ENCODE measurements around the gene IL1RAP.

Gene IL1RAP

DNA sequence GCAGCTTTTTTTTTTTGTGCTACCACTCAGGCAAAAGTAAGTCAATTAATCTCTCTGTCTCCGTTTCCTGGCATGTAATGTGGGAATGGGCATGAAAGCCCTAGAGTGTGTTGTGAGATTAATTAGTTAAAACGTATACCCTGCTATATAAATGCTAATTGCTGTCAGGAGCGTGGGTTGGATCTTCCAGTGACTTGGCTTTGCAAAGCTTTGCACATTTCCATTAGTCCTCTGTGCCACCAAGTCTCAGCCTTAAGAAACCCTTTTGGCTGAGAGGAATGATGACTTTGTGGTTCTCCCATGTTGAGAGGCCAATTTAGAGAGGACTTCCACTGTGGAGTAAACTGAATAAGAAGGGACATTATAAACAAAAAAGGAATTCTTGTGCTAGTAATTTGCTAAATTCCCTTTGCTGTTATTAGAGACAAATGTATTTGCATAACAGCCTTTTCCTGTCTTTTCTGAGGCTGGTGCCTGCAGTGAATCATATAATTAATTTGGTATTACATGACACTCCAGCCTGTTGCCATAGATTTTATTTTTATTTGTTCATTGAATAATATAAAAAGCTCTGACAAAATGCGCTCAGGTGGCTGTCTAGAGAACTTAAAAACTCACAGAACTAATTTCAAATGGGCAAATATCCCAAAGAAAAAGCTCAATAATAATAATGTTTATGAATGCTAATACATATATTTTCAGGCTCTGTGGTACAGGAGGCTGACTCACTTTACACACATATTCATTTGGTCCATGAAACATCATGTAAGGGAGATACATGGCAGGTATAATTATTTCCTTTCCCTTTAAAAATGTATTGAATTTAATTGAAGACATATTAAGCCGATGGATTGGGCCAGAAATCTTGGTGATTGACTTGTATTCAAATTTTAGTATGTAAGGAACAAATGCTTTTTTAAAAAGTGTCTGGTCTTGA, 82.7 kb downstream of the IL1RAP start:
- H3K36me3 ChIP-seq (ENCODE audit: control insufficient read depth in 1 of 2, insufficient read depth in 2 of 2, low read length in 2 of 2) = no peaks in the 10 kb centered on the region
- H3K4me1 ChIP-seq (ENCODE audit: control insufficient read depth in 1 of 2, insufficient read depth in 2 of 2, low read length in 2 of 2) = peaks cover 0 to 12% of the 10 kb centered on the region in 2 donors
- no peak overlapping the region for H3K4me3 ChIP-seq (ENCODE audit: low read depth in 1 of 2, low read length in 2 of 2)
- no peaks in the 10 kb centered on the region for H3K9me3 ChIP-seq (ENCODE audit: control insufficient read depth in 1 of 2, low read length in 2 of 2)
- no peak overlapping the region for H3K9ac ChIP-seq (ENCODE audit: low read depth in 1 of 2, low read length in 2 of 2)
- H3K27me3 ChIP-seq (ENCODE audit: control insufficient read depth in 1 of 2, insufficient read depth in 2 of 2, low read length in 2 of 2) = no peaks in the 10 kb centered on the region
- H3K27ac ChIP-seq (ENCODE audit: low read depth, low read length) = no peak overlapping the region

DNA sequence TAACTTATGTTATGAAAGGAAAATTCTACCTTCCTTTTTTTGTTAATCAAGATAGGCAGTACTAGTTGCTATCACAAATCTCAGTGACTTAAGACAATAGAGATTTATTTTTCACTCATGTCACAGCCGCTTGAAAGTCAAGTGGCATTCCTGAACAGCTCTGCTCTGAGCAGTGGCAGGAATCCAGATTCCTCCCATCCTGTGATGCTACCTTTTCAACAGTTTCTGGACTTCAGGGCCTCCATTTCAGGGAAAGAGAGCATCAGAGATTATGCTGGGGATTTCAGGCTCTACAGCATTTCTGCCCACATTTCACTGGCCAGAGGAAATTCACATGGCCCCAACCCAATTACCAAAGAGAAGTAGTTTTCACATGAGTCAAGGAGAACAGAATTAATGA, 83.4 kb downstream of the IL1RAP start:
- no peak overlapping the region for H3K9ac ChIP-seq (ENCODE audit: low read depth in 1 of 2, low read length in 2 of 2)
- H3K4me1 ChIP-seq (ENCODE audit: control insufficient read depth in 1 of 2, insufficient read depth in 2 of 2, low read length in 2 of 2) = peaks cover 0 to 12% of the 10 kb centered on the region in 2 donors
- no peaks in the 10 kb centered on the region for H3K9me3 ChIP-seq (ENCODE audit: control insufficient read depth in 1 of 2, low read length in 2 of 2)
- H3K27ac ChIP-seq (ENCODE audit: low read depth, low read length) = no peak overlapping the region
- no peaks in the 10 kb centered on the region for H3K27me3 ChIP-seq (ENCODE audit: control insufficient read depth in 1 of 2, insufficient read depth in 2 of 2, low read length in 2 of 2)
- no peaks in the 10 kb centered on the region for H3K36me3 ChIP-seq (ENCODE audit: control insufficient read depth in 1 of 2, insufficient read depth in 2 of 2, low read length in 2 of 2)
- no peak overlapping the region for H3K4me3 ChIP-seq (ENCODE audit: low read depth in 1 of 2, low read length in 2 of 2)

DNA sequence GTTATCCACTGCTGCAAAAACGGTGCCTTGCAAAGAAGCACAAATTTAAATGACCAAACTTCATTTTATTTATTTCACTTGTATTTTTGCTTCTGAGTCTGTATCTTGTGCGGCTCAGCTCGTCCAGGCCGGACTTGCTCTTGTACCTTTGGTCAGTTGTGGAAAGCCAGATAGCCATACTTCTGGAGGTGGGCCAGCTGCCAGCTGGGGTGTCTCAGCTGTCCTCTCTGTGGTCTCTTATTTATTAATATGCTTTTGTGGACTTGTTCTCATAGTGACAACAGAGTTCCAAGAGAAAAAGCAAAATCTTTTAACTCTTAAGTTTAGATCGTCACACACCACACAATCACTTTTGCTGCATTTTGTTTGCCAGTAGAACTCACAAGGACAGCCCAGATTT, 87.7 kb downstream of the IL1RAP start:
- no peaks in the 10 kb centered on the region for H3K36me3 ChIP-seq (ENCODE audit: control insufficient read depth in 1 of 2, insufficient read depth in 2 of 2, low read length in 2 of 2)
- no peaks in the 10 kb centered on the region for H3K4me1 ChIP-seq (ENCODE audit: control insufficient read depth in 1 of 2, insufficient read depth in 2 of 2, low read length in 2 of 2)
- H3K27ac ChIP-seq (ENCODE audit: low read depth, low read length) = no peak overlapping the region
- H3K27me3 ChIP-seq (ENCODE audit: control insufficient read depth in 1 of 2, insufficient read depth in 2 of 2, low read length in 2 of 2) = no peaks in the 10 kb centered on the region
- no peak overlapping the region for H3K4me3 ChIP-seq (ENCODE audit: low read depth in 1 of 2, low read length in 2 of 2)
- no peak overlapping the region for H3K9ac ChIP-seq (ENCODE audit: low read depth in 1 of 2, low read length in 2 of 2)
- H3K9me3 ChIP-seq (ENCODE audit: control insufficient read depth in 1 of 2, low read length in 2 of 2) = no peaks in the 10 kb centered on the region

DNA sequence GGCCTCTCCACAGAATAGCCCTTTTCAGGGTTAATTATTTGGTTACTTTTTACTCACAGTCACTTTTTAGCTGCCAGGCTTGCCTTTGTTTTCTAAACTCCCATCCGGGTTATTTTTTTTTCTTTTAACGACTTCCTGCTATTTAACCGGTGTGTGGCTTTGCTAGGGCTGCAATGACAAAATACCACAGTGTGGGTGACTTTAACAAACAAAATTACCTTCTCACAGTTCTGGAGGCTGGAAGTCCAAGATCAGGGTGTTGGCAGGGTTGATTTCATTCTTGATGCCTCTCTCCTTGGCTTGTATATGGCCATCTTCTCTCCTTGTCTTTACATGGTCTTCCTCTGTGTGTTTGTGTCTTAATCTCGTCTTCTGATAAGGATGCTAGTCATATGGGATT, 91.5 kb downstream of the IL1RAP start:
- H3K9ac ChIP-seq (ENCODE audit: low read depth in 1 of 2, low read length in 2 of 2) = no peak overlapping the region
- H3K36me3 ChIP-seq (ENCODE audit: control insufficient read depth in 1 of 2, insufficient read depth in 2 of 2, low read length in 2 of 2) = no peaks in the 10 kb centered on the region
- no peak overlapping the region for H3K4me3 ChIP-seq (ENCODE audit: low read depth in 1 of 2, low read length in 2 of 2)
- no peaks in the 10 kb centered on the region for H3K9me3 ChIP-seq (ENCODE audit: control insufficient read depth in 1 of 2, low read length in 2 of 2)
- no peak overlapping the region for H3K27ac ChIP-seq (ENCODE audit: low read depth, low read length)
- H3K27me3 ChIP-seq (ENCODE audit: control insufficient read depth in 1 of 2, insufficient read depth in 2 of 2, low read length in 2 of 2) = no peaks in the 10 kb centered on the region
- H3K4me1 ChIP-seq (ENCODE audit: control insufficient read depth in 1 of 2, insufficient read depth in 2 of 2, low read length in 2 of 2) = no peaks in the 10 kb centered on the region

DNA sequence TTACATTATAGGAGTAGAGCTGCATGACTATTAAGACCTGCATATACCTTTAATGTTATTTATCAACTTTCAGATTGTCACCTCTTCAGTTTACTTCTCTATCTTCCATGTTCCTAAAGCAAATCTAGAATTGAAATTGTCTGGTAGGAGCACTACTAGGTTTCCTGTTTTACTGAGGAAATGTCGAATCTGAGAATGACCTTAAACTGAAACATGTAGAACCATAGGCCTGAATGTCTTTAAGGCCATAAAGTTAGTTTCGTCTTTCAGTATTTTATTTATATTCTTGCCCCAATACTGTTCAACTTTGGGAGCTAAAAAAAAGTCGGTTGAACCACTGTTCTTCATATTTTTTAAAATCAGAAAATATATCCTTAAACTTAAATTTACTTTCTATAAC, 92.7 kb downstream of the IL1RAP start:
- Histone ChIP-seq H3K9ac (ENCODE audit: low read depth in 1 of 2, low read length in 2 of 2) (no peak overlapping the region), H3K9me3 (ENCODE audit: control insufficient read depth in 1 of 2, low read length in 2 of 2) (no peaks in the 10 kb centered on the region), H3K4me1 (ENCODE audit: control insufficient read depth in 1 of 2, insufficient read depth in 2 of 2, low read length in 2 of 2) (no peaks in the 10 kb centered on the region), H3K27me3 (ENCODE audit: control insufficient read depth in 1 of 2, insufficient read depth in 2 of 2, low read length in 2 of 2) (no peaks in the 10 kb centered on the region), H3K4me3 (ENCODE audit: low read depth in 1 of 2, low read length in 2 of 2) (no peak overlapping the region), H3K27ac (ENCODE audit: low read depth, low read length) (no peak overlapping the region), H3K36me3 (ENCODE audit: control insufficient read depth in 1 of 2, insufficient read depth in 2 of 2, low read length in 2 of 2) (no peaks in the 10 kb centered on the region)

DNA sequence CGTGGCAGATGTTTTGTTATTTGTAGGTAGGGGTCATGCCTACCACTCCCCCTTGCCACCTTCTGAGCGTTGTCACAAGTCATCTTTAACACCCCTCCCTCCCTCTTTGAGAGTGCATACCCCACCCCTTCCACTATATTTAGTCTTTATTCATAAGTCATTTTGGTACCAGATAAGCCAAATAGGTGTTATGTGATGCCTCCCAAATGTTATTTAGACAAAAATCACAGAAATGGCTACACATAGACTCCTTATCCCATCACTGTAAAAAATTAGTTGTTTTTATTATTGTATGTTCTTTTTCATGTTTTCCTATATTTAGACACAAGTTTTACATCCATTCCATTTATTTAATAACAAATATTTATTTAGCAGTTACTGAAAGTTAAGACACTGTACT, 93.1 kb downstream of the IL1RAP start:
- Histone ChIP-seq H3K27me3 (ENCODE audit: control insufficient read depth in 1 of 2, insufficient read depth in 2 of 2, low read length in 2 of 2) (no peaks in the 10 kb centered on the region), H3K27ac (ENCODE audit: low read depth, low read length) (no peak overlapping the region), H3K9me3 (ENCODE audit: control insufficient read depth in 1 of 2, low read length in 2 of 2) (no peaks in the 10 kb centered on the region), H3K9ac (ENCODE audit: low read depth in 1 of 2, low read length in 2 of 2) (no peak overlapping the region), H3K36me3 (ENCODE audit: control insufficient read depth in 1 of 2, insufficient read depth in 2 of 2, low read length in 2 of 2) (no peaks in the 10 kb centered on the region), H3K4me1 (ENCODE audit: control insufficient read depth in 1 of 2, insufficient read depth in 2 of 2, low read length in 2 of 2) (no peaks in the 10 kb centered on the region), H3K4me3 (ENCODE audit: low read depth in 1 of 2, low read length in 2 of 2) (no peak overlapping the region)

DNA sequence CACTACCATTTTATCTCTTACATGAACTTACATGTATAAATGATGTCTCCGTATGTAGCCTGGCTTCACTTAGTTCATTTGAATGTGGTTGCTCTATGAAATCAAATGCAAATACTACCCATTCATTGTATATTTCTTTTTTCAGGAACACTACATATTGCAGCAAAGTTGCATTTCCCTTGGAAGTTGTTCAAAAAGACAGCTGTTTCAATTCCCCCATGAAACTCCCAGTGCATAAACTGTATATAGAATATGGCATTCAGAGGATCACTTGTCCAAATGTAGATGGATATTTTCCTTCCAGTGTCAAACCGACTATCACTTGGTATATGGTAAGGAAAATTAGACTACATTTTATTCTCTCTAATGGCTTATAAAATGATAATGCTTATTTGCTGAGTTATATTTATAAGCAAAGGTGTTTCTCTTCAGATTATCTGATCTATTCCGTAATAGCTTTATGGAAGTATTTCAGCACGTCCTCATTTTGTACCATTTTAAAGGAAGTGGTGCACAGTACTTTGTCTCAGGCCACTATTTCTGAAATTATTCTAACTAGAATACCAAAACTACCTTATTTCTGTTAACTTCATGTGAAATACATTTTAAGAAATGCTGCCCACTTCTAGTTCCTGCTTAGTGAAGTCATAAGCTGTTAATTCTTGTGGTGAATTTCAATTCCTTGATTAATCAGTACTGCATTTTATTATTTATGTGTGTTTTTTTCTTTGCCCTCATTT, 95.1 kb downstream of the IL1RAP start:
- Histone ChIP-seq H3K36me3 (ENCODE audit: control insufficient read depth in 1 of 2, insufficient read depth in 2 of 2, low read length in 2 of 2) (no peaks in the 10 kb centered on the region), H3K27ac (ENCODE audit: low read depth, low read length) (no peak overlapping the region), H3K9me3 (ENCODE audit: control insufficient read depth in 1 of 2, low read length in 2 of 2) (no peaks in the 10 kb centered on the region), H3K4me3 (ENCODE audit: low read depth in 1 of 2, low read length in 2 of 2) (no peak overlapping the region), H3K27me3 (ENCODE audit: control insufficient read depth in 1 of 2, insufficient read depth in 2 of 2, low read length in 2 of 2) (no peaks in the 10 kb centered on the region), H3K4me1 (ENCODE audit: control insufficient read depth in 1 of 2, insufficient read depth in 2 of 2, low read length in 2 of 2) (no peaks in the 10 kb centered on the region), H3K9ac (ENCODE audit: low read depth in 1 of 2, low read length in 2 of 2) (no peak overlapping the region)

DNA sequence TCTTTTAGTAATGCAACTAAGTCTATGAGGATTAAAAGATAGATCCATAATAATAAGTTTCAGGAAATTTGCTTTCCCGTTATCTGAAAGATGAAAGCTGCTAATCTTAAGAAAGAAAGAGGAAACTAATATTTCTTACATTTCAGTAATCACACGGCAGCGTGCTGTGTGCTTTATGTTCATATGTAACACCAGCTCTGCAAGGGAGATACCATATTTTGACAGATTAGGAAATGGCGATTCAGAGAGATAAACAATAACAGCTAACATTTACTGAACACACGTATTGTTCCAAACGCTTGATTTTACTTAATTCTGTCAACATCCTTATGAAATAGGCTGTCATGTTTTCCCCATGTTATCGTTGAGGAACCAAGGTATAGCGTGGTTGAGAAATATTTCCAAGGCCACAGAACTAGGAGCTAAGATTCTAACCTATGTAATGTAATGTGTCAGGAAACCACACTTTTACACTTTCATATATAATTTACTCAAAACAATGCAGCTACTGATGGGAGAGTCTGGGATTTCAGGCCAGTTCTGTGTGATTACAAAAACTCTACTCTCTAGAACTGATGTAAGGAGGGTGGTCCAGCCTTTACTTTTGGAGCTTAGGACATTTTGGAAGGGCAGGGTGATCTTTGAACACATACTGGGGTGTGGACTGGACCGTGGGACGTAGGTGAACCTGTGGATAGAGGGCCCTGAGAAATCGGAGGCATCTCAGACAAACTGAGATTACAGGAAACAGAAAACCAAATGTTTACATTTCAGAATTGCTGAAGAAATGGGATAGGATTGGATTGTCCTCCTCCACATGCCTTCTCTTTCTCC, 100.6 kb downstream of the IL1RAP start:
- Histone ChIP-seq H3K9me3 (ENCODE audit: control insufficient read depth in 1 of 2, low read length in 2 of 2) (no peaks in the 10 kb centered on the region), H3K4me1 (ENCODE audit: control insufficient read depth in 1 of 2, insufficient read depth in 2 of 2, low read length in 2 of 2) (no peaks in the 10 kb centered on the region), H3K9ac (ENCODE audit: low read depth in 1 of 2, low read length in 2 of 2) (no peak overlapping the region), H3K27ac (ENCODE audit: low read depth, low read length) (no peak overlapping the region), H3K36me3 (ENCODE audit: control insufficient read depth in 1 of 2, insufficient read depth in 2 of 2, low read length in 2 of 2) (no peaks in the 10 kb centered on the region), H3K4me3 (ENCODE audit: low read depth in 1 of 2, low read length in 2 of 2) (no peak overlapping the region), H3K27me3 (ENCODE audit: control insufficient read depth in 1 of 2, insufficient read depth in 2 of 2, low read length in 2 of 2) (no peaks in the 10 kb centered on the region)

DNA sequence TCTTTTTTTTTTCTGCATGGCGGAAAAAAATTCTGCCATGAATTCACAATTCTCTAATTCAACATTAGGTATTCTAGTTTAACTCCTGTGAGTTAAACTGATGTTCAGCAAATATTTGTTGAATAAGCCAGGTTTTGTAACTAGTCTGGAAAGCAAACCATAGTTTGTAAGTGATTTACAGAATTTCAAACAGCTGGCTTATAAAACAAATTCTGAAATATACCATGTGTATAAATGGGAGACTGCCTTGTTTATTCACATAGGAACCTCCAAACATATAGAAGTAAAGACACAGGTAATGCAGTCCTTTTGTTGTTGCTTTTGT, 101.1 kb downstream of the IL1RAP start:
- Histone ChIP-seq H3K4me1 (ENCODE audit: control insufficient read depth in 1 of 2, insufficient read depth in 2 of 2, low read length in 2 of 2) (no peaks in the 10 kb centered on the region), H3K9ac (ENCODE audit: low read depth in 1 of 2, low read length in 2 of 2) (no peak overlapping the region), H3K36me3 (ENCODE audit: control insufficient read depth in 1 of 2, insufficient read depth in 2 of 2, low read length in 2 of 2) (no peaks in the 10 kb centered on the region), H3K27me3 (ENCODE audit: control insufficient read depth in 1 of 2, insufficient read depth in 2 of 2, low read length in 2 of 2) (no peaks in the 10 kb centered on the region), H3K9me3 (ENCODE audit: control insufficient read depth in 1 of 2, low read length in 2 of 2) (no peaks in the 10 kb centered on the region), H3K4me3 (ENCODE audit: low read depth in 1 of 2, low read length in 2 of 2) (no peak overlapping the region), H3K27ac (ENCODE audit: low read depth, low read length) (no peak overlapping the region)

DNA sequence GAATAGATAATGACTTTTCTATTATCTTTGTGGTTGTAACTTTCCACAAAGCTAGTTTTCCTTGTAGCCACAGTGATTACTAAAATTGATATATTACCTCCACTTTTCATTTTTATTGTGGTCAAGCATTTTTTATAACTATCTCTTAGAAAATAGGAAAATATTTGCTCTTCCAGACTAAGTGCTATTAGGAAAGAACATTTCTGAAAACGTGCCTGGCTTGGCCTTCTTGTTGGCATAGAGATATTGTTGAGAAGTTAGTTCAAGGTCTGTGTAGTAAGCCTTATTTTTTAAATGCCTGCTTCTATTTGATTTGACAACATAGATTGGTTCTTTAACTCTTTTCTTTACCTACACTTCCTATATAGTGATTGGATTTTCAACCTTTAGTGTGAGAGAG, 101.7 kb downstream of the IL1RAP start:
- H3K4me3 ChIP-seq (ENCODE audit: low read depth in 1 of 2, low read length in 2 of 2) = no peak overlapping the region
- H3K27ac ChIP-seq (ENCODE audit: low read depth, low read length) = no peak overlapping the region
- H3K36me3 ChIP-seq (ENCODE audit: control insufficient read depth in 1 of 2, insufficient read depth in 2 of 2, low read length in 2 of 2) = no peaks in the 10 kb centered on the region
- H3K4me1 ChIP-seq (ENCODE audit: control insufficient read depth in 1 of 2, insufficient read depth in 2 of 2, low read length in 2 of 2) = no peaks in the 10 kb centered on the region
- H3K9me3 ChIP-seq (ENCODE audit: control insufficient read depth in 1 of 2, low read length in 2 of 2) = no peaks in the 10 kb centered on the region
- H3K27me3 ChIP-seq (ENCODE audit: control insufficient read depth in 1 of 2, insufficient read depth in 2 of 2, low read length in 2 of 2) = no peaks in the 10 kb centered on the region
- H3K9ac ChIP-seq (ENCODE audit: low read depth in 1 of 2, low read length in 2 of 2) = no peak overlapping the region
